HFF-Myc (cell line): ENCODE results near the gene RIN1.

ENCODE experiments used
- DNase-seq: peaks from one replicate; pipeline ENCODE4 v3.0.0-alpha.2; 2011; ENCODE audit warnings: low read depth; ENCODE audit errors: extremely low read depth
- H3K4me3 ChIP-seq: replicated peaks from 2 replicates; pipeline ENCODE4 v1.5.1; 2011; ENCODE audit warnings: low read depth, mild to moderate bottlenecking, control low read depth, low read length
- CTCF ChIP-seq: IDR thresholded peaks from 2 replicates; pipeline ENCODE4 v1.5.1; 2012; ENCODE audit warnings: mild to moderate bottlenecking, low read depth, low read length, control low read depth; ENCODE audit errors: missing control alignments

The RIN1 gene

GRCh38 chr11:66284526-66285078 is 51.6 kb downstream of the RIN1 start:
- TF ChIP-seq CTCF, result no peak
- DNase-seq, result no peak
- H3K4me3 ChIP-seq, result no peak overlapping the region

- TF ChIP-seq CTCF, result no peak
- no peak overlapping the region for H3K4me3 ChIP-seq
- DNase-seq, result no peak
Measured at GRCh38 chr11:66283461-66284105, 52.7 kb downstream of the RIN1 start.

DNA sequence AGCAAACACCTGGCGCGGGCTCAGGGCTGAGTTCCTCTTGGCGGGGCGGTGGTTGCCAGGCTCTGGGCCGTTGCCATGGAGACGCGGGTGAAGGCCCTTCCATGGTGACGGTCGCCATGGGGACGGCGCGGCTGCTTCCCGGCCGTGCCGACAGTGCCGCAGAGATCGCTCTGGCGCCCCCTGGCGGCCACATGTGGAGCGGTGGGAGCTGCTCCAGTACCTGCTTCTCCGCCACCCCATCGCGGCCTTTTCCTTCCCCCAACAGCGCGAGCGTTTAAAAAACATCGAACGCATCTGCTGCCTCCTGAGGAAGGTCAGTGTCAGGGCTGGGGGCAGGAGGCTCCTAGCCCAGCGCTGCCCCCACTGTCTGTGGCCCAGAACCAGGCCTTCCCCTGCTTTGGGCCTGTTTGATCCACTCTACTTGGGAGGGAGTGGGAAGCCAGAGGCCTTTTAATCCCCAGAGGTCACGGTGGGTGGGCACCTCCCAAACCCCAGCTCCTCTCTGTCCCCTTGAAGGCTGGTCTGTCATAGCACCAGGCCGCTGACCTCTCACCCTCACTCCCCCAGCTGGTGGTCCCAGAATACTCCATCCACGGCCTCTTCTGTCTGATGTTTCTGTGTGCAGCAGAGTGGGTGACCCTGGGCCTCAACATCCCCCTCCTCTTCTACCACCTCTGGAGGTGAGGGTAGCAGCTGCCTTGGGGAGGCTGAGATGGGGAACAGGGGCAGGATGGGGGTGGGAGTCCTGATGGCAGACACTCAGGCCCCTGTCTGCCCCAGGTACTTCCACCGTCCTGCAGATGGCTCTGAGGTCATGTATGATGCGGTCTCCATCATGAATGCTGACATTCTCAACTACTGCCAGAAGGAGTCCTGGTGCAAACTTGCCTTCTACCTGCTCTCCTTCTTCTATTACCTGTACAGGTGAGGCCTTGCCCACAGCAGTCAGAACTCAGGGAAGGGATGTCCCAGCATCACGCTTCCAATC is 53.5 kb downstream of the RIN1 start:
- peak; percentile 86 for DNase-seq
- TF ChIP-seq CTCF, result peak; percentile 93
- H3K4me3 ChIP-seq, result no peak overlapping the region
